ENCODE data around the gene ZFR.
"Not testable (repeated sequence)": the region's sequence is repeated elsewhere in the genome, so short reads cannot be mapped to it uniquely, and the experiment has no call there.

The ZFR gene

DNA sequence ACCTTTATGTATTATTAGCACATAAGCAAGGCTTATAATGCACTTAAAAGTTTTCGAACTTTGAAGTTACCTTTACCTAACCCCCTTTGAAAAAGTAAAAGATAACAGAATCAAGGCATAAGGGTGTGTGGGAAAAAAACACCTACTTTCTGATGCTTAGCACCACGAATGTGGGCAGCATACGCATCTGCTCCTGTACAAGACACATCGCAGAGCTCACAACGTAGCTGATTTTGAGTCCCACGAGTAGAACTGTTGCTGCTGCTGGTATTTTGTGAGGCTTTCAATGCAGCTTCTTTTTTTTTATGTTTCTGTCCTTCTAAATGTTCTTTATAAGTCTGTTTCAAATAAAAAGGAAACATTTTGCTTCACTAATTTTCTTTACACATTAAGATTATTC, 40.8 kb downstream of the ZFR start:
- DNase-seq: no peak

DNA sequence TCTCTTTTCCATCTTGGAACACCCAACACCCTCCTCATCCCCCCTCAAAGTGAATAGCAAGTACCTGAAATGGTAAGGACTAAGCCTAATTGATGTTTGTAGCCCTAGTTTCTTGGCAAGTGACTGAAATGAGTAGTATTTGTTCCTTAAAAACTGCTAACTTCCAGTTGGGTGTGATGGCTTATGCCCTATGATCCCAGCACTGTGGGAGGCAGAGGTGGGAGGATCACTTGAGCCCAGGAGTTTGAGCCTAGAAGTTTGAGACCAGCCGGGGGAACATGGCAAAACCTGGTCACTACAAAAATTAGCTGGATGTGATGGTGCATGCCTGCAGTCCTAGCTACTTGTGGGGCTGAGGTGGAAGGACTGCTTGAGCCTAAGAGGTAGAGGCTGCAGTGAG, 44.1 kb downstream of the ZFR start:
- DNase-seq: no peak

GRCh38 chr5:32398754-32399153, 45.8 kb downstream of the ZFR start:
- DNase-seq: not testable (repeated sequence)

DNA sequence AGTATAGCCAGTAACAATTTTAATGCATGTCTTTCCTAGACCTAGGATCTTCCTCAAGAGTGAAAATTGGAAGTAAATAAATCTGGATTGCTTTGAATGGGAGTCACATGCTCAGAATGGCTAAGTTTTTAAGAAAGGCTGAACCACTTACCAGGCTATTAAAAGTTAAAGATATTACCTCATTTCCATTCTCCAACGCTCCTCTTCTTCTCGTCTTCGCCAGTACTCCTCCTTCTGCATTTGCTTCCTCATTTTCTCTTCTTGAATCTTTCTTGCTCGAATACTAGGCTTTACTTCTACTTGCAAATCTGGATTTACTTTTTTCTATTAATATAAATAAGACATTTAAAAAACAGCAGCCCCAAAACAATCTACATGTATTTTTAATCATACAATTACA, 49.6 kb downstream of the ZFR start:
- no peak for DNase-seq

- DNase-seq: no peak
Measured at GRCh38 chr5:32392039-32392438, 52.5 kb downstream of the ZFR start.

GRCh38 chr5:32390819-32391591, 53.5 kb downstream of the ZFR start:
- DNase-seq: peak; percentile 4

- no peak for DNase-seq
Measured at GRCh38 chr5:32388432-32389129, 56.0 kb downstream of the ZFR start.

DNA sequence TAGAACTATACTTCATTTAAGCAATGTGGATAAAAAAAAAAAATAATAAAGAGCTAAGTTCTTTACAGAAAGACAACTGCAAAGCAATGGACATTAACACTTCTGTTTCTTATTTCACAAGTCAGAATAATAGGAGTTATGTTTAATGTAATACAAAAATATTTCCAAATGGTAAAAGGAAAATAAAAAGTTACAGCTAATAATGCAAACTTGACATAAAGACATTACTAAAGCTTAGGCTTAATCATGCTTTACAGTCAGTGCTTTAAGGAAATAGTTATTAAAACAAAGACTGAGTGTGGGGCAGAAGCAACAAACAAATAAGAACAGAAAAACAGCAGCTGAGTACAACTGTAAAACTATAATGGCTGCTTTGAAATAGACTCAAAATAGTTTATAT, 56.7 kb downstream of the ZFR start:
- no peak for DNase-seq

DNA sequence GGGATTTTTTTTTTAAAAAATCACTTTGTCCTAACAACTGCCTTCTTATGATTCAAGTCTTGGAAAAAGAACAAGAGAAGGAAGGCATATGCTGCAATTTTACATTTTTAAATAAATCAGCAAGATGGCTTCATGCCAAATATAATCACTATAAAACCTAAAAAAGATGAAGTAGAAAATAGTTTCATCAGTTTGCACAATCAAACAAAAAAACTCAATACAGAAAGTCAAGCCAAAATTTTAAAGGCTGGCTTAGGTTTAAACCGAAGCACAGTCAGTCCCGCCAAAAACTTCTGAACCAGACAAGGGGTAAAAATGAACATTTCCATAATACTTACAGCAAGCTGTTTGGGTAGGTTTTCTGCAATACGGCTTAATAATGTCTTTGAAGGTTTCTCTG, 57.3 kb downstream of the ZFR start:
- no peak for DNase-seq

DNA sequence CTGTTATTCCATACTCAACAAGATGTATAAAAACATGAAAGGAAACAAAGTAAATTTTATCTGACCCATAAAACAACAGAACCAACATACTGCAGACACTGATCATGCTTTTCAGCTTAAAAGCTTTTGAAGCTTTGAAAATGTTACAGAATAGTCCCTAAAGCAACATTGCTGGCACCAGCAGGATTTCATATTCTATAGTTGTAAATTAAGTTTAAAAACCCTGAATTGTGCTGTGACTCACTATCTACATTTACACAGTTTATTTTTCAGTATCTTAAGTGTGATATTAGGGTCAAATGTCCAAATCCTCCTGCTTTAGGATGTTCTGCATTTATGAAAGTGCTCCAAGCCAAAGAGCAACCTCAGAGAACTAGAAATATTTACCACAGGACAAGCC, 59.9 kb downstream of the ZFR start:
- DNase-seq: no peak

GRCh38 chr5:32383586-32383985, 61.0 kb downstream of the ZFR start:
- DNase-seq: no peak

DNA sequence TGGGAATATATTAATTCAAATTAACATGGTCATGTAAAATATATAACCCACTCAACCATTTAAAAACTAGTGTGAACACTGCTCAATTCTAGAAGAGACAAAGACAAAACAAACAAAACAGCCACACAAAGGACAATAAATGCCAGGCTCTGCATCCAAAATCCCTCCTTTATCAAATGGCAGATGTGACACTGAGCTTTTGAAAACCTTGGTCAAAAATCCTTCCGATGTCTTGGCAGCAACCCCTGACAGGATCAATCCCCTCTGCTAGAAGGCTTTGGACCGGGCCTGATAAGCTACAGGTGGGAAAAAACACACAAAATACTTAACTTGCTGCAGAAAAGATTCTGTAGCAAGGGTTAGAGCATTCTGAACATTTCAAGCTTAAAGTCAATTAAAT, 61.5 kb downstream of the ZFR start:
- no peak for DNase-seq

GRCh38 chr5:32379421-32379820, 65.1 kb downstream of the ZFR start:
- DNase-seq: no peak

GRCh38 chr5:32378966-32379365, 65.6 kb downstream of the ZFR start:
- no peak for DNase-seq

- DNase-seq: no peak
Measured at GRCh38 chr5:32369542-32370155, 74.9 kb downstream of the ZFR start.

- DNase-seq: no peak
Measured at GRCh38 chr5:32369032-32369431, 75.5 kb downstream of the ZFR start.

DNA sequence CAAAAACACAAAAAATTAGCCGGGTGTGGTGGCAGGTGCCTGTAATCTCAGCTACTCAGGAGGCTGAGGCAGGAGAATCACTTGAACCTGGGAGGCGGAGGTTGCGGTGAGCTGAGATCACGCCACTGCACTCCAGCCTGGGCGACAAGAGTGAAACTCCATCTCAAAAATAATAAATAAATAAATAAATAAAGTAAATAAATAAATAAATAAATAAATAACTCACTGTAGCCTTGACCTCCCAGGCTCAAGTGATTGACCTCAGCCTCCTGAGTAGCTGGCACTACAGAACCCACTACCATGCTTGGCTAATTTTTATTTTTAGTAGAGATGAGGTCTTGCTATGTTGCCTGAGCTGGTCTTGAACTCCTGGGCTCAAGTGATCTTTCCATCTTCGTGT, 77.3 kb downstream of the ZFR start:
- not testable (repeated sequence) for DNase-seq

DNA sequence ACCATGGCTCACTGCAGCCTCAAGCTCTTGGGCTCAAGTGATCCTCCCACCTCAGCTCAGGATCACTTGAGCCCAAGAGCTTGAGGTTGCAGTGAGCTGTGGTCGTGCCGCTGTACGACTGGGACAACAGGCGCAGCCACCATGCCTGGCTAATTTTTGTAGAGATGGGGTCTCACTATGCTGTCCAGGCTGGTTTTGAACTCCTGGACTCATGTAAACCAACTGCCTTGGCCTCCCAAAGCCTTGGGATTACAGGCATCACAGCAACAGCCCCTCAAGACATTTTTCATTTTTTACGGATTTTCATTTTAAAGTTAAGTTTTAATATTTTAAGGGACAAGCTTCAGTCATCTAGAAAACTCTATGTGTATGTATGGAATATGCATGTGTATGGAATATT, 78.9 kb downstream of the ZFR start:
- no peak for DNase-seq

GRCh38 chr5:32363030-32363429, 81.5 kb downstream of the ZFR start:
- DNase-seq: no peak

DNA sequence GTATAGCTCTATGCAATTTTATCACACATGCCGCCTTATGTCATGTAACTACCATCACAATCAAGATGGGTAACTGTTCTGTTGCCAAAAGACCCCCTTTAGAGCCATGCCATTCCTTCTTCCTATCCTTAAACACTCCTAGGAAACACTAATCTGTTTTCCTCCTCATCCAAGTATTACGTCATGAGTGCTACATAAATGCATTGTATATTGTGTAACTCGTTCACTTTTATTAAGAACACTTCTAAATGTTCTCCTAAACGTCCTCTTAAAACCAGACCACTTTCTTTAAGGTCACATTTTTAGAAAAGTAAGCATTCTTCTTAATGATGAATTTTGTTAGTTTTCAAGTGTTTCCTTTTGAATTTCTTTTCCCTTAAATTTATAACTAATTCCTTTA, 82.0 kb downstream of the ZFR start:
- no peak for DNase-seq

DNA sequence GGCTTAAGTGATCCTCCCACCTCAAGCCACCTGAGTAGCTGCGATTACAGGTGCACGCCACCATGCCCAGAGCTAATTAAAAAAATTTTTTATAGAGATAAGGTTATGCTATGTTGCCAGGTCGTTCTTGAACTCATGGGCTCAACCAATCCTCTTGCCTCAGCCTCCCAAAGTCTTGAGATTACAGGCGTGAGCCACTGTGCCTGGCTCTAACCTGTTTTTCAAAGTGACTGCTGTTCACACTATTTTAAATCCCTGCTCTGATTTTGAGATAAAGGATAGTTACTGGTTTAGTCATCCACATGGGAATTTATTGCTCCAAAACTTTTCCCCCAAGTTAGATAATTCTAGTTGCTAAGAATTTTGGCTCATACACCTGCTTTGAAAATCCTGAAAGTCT, 83.6 kb downstream of the ZFR start:
- DNase-seq: no peak

GRCh38 chr5:32358611-32359010, 85.9 kb downstream of the ZFR start:
- no peak for DNase-seq

DNA sequence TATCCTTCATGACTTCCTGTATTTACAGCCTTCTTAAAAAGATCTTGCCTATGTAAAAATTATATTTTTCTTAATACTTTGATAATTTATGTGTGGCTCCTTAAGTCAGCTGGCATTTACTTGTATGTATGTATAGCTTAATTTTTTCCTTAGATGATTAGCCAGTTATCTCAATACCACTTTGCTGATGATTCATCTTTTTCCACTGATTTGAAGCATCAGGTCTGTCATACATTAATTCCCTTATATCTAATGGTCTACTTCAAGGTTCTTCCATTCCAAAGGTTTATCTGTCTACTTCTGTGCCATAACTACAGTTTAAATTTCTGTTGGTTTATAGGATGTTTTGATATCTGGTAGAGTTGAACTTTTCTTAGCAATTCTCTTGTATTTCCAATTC, 86.9 kb downstream of the ZFR start:
- no peak for DNase-seq

GRCh38 chr5:32355686-32356085, 88.9 kb downstream of the ZFR start:
- no peak for DNase-seq
